Measurements from ENCODE around the gene PXYLP1. TPM values are rescaled to one million over a fixed set of nuclear protein-coding genes. Genes with fewer than 3 reads are reported as not detected.
"Not testable (repeated sequence)": the region's sequence is repeated elsewhere in the genome, so short reads cannot be mapped to it uniquely, and the experiment has no call there.

PXYLP1 gene
- total RNA-seq, 1 experiment from 2014 or later, result 6.2 TPM

- H3K4me2 ChIP-seq (ENCODE audit: low read length), result no peak overlapping the region
- DNase-seq (no peak), ATAC-seq (no peak)
- intact Hi-C loops (cut with micrococcal nuclease), result no loop called here
- no peaks in the 10 kb centered on the region for H3K9me3 ChIP-seq (ENCODE audit: low read length)
- ChIA-PET POLR2A (ENCODE audit: unreplicated experiment) (no interaction called here), CTCF (no interaction called here)
- H4K20me1 ChIP-seq (ENCODE audit: low read length), result no peaks in the 10 kb centered on the region
- 0 out of 2 replicates have a peak, but pooled peaks cover 3% of the 10 kb centered on the region for H3K27me3 ChIP-seq (ENCODE audit: low read length)
- no peaks in the 10 kb centered on the region for H3K4me1 ChIP-seq (ENCODE audit: insufficient read depth, low read length)
- no peak overlapping the region for H3K4me3 ChIP-seq (ENCODE audit: low read length)
- H3K27ac ChIP-seq (ENCODE audit: low read length), result no peak overlapping the region
- no peaks in the 10 kb centered on the region for H3K36me3 ChIP-seq (ENCODE audit: low read depth, low read length)
- H2AFZ ChIP-seq (ENCODE audit: low read length), result no peak overlapping the region
- no TSS peak for BruUV-seq (replicated peaks)
- no peak for TF ChIP-seq EZH2phosphoT487 (IDR thresholded peaks at IDR 0.05; ENCODE audit: borderline replicate concordance, low read length)
- no peak for TF ChIP-seq CTCF (conservative IDR thresholded peaks at IDR 0.05; ENCODE audit: low read depth, low read length)
- TF ChIP-seq EZH2 (IDR thresholded peaks at IDR 0.05; ENCODE audit: low read length, unreplicated experiment), result no peak
- H3F3A ChIP-seq (ENCODE audit: low read length, unreplicated experiment), result no peaks in the 10 kb centered on the region
- H3K9me2 ChIP-seq (replicated peaks; ENCODE audit: low read length), result no peaks in the 10 kb centered on the region
- H3K79me2 ChIP-seq (ENCODE audit: low read length), result no peaks in the 10 kb centered on the region
- H3K9ac ChIP-seq (ENCODE audit: low read length), result no peak overlapping the region
Measured at GRCh38 chr3:141203866-141204265, 27.8 kb upstream of the PXYLP1 start.

DNA sequence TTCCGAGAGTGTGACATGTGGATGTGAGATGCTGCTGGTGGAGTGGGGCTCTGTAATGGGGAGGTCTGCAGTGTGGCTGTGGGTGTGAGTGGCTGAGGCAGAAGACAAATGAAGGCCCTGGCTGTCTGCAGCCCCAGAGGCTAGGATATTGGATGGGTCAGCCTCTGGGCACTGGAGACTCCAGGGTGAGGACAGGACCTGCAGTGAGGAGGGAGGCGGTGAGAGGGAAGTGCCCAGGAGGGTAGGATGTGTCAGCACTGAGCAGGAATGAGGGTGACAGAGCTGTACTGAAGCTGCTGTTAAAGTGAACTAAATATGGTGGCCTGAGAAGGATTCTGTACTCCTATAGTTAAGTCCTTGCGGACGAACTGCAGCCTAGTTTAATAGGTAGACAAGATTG lies 27.3 kb upstream of the PXYLP1 start:
- Histone ChIP-seq H2AFZ (ENCODE audit: low read length) (no peak overlapping the region), H4K20me1 (ENCODE audit: low read length) (no peaks in the 10 kb centered on the region), H3K36me3 (ENCODE audit: low read depth, low read length) (no peaks in the 10 kb centered on the region), H3K9ac (ENCODE audit: low read length) (no peak overlapping the region), H3K79me2 (ENCODE audit: low read length) (no peaks in the 10 kb centered on the region), H3F3A (ENCODE audit: low read length, unreplicated experiment) (no peaks in the 10 kb centered on the region), H3K9me3 (ENCODE audit: low read length) (no peaks in the 10 kb centered on the region), H3K27me3 (ENCODE audit: low read length) (0 out of 2 replicates have a peak, but pooled peaks cover 3% of the 10 kb centered on the region), H3K4me3 (ENCODE audit: low read length) (no peak overlapping the region), H3K27ac (ENCODE audit: low read length) (no peak overlapping the region), H3K4me2 (ENCODE audit: low read length) (no peak overlapping the region), H3K4me1 (ENCODE audit: insufficient read depth, low read length) (no peaks in the 10 kb centered on the region), H3K9me2 (replicated peaks; ENCODE audit: low read length) (no peaks in the 10 kb centered on the region)
- no TSS peak for BruUV-seq (replicated peaks)
- TF ChIP-seq CTCF (conservative IDR thresholded peaks at IDR 0.05; ENCODE audit: low read depth, low read length), result no peak
- TF ChIP-seq EZH2 (IDR thresholded peaks at IDR 0.05; ENCODE audit: low read length, unreplicated experiment), result no peak
- no peak for TF ChIP-seq EZH2phosphoT487 (IDR thresholded peaks at IDR 0.05; ENCODE audit: borderline replicate concordance, low read length)
- CTCF ChIA-PET, result no interaction called here
- ATAC-seq (no peak), DNase-seq (no peak)
- intact Hi-C loops (cut with micrococcal nuclease), result no loop called here
- POLR2A ChIA-PET (ENCODE audit: unreplicated experiment), result no interaction called here

- H3K4me2 ChIP-seq (ENCODE audit: low read length); CTCF ChIA-PET: not testable (repeated sequence)
Measured at GRCh38 chr3:141211306-141211705, 20.3 kb upstream of the PXYLP1 start.

More at GRCh38 chr3:141211306-141211705, 20.3 kb upstream of the PXYLP1 start:
- H3F3A ChIP-seq (ENCODE audit: low read length, unreplicated experiment); H3K27ac ChIP-seq (ENCODE audit: low read length); H3K9me3 ChIP-seq (ENCODE audit: low read length); intact Hi-C loops (cut with micrococcal nuclease); DNase-seq; H3K4me3 ChIP-seq (ENCODE audit: low read length); POLR2A ChIA-PET (ENCODE audit: unreplicated experiment); H3K9ac ChIP-seq (ENCODE audit: low read length); H2AFZ ChIP-seq (ENCODE audit: low read length); H4K20me1 ChIP-seq (ENCODE audit: low read length); H3K4me1 ChIP-seq (ENCODE audit: insufficient read depth, low read length); H3K79me2 ChIP-seq (ENCODE audit: low read length); H3K27me3 ChIP-seq (ENCODE audit: low read length); ATAC-seq; H3K36me3 ChIP-seq (ENCODE audit: low read depth, low read length); H3K9me2 ChIP-seq (replicated peaks; ENCODE audit: low read length); BruUV-seq (replicated peaks): not testable (repeated sequence)
